Measurements from ENCODE around the gene QRFP.
"Not testable (repeated sequence)": the region's sequence is repeated elsewhere in the genome, so short reads cannot be mapped to it uniquely, and the experiment has no call there.

Gene QRFP

GRCh38 chr9:130918826-130919558 is 22.4 kb upstream of the QRFP start:
- no peak for DNase-seq

DNA sequence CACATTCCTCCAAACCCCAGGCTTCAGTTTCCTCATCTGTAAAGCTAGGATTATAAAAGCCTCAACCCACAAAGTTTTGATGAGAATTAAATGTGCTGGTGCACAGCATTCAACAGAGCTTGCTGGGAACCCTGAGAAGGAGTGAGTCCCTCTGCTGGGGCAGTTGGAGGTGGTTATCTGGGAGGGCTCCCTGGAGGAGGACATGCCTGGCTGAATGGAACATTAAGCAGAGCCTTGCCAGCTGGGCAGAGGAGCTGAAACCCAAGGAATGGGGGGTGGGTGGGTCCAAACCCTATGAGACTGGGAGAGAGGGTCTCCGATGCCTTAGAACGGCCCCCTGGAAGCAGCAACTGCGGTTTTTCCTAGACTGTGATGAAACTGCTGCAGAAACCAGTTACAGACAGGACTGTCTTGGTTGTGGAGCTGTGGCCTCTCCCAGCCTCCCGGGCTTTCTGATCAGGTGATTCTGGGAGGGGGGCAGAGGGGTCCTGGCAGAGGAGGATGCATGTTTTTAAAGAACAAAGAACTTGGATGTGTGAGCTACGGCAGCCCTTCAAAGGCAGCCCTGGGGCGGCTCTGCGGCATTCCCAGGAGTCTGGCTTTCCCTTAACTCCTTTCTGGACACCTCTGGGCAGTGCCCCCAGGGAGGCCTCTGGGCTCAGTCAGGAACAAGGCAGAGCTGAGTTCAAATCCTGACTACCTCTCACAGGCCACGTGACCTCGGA is 21.7 kb upstream of the QRFP start:
- DNase-seq: no peak

DNA sequence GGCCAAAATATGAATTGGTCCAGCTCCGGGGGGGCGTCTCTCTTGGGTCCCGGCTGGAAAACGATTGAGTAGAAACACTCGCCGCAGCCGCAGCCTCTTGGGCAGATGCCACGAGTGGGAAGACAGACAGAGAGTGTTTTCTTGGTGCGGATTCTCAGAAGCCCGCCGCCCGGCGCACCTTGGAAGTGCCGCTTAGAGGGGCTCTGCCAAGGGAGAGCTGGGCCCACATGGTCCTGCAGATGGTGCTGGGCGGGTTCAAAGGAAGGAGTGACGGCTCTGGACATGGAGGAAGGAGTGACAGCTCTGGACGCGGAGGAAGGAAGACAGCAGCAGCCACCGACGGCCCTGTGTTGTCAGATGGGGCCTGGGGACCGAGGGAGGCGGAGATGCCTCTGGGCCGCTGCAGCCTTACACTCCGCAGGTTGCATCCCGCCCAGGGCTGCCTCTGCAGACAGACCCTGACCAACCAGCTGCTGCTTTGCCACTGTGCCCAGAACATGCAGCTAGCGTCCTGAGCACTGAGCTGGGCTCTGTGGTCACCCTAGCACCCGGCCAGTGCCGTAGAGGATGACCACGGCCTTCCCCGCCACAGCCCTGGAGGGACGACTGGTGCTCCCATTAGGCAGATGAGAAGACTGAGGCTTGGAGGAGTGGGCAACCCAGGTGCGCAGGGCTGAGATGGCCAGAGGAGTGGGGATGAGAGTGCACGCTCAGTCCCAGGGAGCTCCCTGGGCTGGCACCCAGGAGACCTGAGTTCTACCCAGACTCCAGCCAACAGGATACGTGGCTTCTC is 20.8 kb upstream of the QRFP start:
- DNase-seq: no peak

- no peak for DNase-seq
These were observed 18.5 kb upstream of the QRFP start for GRCh38 chr9:130915096-130915447.

DNA sequence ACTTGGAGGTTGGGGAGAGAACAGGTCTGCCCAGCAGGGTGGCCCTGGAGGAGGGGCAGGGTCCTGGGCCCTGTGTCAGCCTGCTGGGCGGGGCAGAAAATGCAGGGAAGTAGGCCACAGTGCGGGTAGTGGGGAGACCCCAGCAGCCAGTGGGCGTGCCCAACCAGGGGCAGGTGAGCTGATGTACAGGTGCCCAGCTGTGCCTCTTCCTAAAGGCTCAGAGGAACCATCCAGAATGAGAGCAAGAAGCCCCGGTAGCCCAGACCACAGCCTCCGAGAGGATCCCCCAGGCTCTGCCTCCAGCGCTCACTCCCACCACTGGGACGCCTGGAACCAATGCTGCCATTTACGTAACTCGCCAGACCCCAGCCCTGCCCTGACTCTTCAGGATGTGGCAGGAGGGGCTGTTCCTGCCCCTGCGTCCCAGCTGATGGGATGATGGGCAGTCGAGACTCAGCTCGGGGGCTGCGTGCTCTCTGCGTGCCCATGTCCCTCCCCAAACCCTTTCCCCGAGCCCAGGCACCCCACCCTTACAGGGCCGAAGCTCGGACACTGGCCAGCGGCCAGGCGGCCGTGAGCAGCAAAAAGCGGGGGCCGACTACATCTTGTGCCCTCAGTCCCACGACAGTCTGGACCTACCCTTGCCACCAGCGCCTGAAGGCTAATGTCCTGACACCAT is 17.9 kb upstream of the QRFP start:
- no peak for DNase-seq

DNA sequence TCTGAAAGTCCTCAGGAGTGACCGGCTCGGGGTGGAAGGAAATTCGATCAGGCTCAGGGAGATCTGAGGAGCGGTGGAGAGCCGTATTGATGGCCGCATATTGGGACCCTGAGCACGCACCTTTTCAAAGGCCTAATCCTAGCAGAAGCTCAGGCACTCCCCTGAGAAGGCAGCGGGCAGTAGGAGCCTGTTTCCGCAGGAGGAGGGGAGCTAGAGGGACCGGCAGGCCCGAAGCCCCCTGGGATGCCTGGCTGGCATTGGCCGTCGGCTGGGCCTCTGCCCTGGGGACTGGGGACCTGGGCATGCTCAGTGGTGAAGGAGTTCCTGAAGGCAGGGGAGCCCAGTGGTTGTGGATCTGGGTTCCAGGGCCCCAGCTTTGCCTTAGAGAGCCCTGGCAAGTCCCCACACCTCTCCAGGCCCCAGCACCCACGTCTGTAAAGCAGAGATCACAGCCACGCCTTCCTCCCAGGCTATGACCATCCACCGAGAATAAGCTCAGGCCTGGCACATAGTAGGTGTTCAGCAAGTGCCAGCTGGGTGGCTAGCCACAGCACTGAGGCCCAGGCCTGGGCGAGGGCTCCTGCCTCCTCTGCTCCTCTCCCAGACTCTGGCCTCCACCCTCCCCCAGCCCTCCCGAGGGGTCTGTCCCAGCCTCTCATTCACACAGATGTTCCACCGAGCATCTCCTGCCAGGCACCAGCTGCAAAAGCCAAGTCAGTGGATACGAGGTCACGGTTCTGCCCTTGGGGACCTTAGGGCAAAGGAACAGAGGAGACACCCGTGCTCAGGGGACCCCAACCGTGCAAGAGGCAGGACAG is 17.2 kb upstream of the QRFP start:
- no peak for DNase-seq

DNA sequence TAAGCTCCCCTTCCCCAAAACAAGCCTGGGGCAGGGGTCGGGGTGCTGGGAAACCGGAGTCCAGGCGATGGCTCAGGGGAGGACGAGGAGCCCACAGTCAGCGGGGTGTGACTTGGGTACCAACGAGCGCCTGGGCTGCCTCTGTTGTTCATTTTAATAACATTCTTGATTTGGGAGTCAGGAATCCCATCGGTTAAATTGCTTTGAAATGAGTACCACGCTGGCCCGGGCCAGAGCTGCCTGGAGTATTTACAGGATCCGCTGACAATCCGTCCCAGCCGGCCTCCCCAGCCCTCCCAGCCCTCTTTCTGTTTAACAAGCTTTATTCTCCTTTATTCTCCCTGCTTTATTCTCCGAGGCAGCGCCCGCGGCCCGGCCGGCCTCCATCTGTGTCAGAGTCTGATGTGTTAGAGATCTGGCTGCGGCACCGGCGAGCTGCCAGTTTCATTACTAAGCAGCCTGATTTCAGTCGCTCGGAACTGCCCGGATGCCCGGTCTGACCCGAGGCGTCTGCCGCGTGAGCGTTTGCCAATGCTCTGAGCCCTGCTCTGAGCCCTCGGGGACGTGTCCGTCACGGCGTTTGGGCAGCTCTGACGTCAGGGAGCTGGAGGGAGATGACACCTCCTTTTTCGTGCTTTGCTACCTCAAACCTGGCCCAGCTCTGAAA is 16.5 kb upstream of the QRFP start:
- no peak for DNase-seq

- DNase-seq: no peak
These were observed 14.8 kb upstream of the QRFP start for GRCh38 chr9:130911254-130912049.

GRCh38 chr9:130910670-130911069 is 14.1 kb upstream of the QRFP start:
- not testable (repeated sequence) for DNase-seq

GRCh38 chr9:130910041-130910440 is 13.4 kb upstream of the QRFP start:
- not testable (repeated sequence) for DNase-seq

DNA sequence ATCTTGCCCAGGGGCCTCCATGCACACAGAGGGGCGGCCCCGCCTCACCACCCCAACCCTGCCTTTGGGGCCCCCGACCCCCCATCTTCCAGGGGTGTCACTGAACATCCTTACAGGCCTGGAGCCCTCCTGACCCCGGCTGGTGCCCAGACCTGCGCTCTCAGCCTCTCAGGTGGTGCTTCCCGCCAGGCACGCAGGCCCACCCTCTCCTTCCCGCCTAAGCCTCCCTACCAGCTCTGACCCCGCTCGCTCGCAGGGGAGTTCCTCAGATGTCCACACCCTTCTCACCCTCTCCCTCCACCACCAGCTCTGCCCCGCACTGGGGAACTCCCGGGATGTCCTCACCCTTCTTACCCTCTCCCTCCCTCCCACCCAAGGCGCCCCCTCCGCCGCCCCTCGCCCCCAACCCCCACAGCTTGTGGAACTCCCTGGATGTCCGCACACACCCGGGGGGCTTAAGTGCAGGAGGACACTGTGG is 12.3 kb upstream of the QRFP start:
- DNase-seq: no peak

DNA sequence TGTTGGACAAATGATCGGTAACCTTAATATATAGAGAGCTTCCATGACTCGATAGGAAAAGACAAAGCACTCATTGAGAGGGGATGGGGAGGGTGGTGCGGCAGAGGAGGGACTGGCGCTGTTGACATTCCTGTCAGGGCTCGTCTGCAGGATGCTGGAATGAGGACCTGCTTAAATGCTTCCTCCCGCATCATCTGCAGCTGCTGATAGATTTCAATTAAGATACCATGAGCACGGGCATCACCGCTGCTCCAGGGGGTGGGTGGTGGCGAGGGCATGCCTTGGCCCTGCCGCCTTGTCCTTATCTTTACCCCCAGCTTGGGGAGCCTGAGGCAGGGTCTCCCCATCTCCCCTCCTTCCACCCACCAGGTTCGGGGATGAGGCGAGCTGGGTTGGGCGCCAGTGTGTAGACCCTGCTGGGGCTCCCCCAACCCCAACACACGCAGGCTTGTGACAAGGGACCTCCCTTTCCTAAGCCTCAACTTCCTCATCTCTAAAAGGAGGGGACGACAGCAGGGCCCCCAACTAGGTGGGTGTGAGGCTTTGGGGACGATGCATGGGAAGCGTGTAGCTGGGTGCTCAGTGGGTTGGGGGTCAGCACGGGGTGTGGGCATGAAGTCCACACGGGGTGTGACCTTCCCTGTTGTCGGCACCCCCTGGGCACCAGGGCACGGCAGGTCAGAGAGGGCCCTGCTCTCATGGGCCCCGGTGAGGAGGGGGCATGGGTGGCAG is 11.7 kb upstream of the QRFP start:
- no peak for DNase-seq

- no peak for DNase-seq
These were observed 10.3 kb upstream of the QRFP start for GRCh38 chr9:130906735-130907416.

DNA sequence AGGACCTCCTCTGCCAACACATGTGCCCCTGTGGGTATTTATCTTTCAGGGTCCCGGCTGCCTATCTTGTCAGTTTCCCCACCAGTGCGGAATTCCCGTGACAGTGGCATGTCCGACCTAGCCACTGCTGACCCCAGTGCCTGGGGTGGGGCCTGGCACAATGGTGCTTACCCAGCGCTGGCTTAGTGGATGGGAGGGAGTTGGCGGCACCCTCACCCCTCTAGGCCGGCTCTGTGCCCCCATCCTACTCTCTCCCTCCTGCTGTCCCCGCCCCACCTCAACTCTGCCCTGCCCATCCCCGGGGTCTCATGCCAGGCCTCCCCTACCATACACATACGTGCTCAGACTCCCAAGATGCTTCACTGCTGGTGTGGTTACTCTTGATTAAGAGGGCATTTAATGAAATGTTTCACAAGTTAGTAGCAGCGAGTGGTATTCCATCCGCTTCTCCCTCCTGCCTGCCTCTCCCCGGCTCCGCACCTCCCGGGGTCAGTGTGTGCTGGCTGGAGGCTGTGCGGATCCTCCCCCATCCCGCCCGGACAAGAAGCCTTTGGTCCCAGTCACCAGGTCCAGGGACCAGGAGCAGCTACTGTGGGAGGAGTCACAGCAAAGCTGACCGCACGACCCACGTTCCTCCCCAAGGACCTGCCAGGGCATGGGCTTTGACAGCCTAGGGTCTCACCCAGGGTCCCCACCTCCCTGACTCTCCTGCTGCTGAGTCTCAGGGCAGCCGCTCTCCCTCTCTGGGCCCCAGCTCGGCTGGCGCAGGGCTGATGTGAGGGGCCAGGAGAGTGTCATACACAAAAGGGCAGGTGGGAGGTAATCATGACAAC is 9.5 kb upstream of the QRFP start:
- no peak for DNase-seq

DNA sequence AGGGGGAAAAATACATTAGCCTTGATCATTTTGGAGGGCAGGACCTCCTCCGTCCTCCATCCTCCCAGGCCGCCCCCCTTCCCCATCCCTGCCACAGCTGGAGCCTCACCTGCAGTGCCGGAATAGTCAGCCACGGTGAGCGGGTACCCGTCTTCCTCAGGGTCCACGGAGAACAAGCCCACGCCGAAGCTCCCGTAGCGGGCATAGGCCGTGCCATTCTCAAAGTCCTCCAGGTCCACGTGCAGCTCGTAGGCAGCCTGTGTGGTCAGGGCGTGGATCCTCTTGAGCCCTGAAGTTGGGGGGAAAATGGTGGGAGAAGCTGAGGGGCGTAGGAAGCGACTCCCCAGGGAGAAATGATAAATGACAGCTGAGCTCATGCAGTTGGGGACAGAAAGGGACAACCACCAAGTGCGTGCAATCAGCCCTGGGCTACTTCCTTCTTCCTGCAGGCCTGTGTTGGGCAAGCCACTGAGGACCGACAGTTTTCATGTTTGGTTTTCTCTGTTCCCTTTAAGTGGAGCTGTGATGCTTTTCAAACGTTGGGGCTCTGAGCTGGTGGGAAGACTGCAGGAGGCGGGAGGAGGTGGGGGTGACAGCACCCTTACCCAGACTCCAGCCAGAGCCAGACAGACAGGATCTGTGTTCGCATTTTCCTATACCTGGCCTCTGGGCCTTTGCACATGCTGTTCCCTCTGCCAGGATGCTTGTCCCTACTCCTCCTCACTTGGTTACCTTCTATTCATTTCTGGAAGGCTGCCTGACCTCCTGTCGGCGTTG is 8.7 kb upstream of the QRFP start:
- no peak for DNase-seq

DNA sequence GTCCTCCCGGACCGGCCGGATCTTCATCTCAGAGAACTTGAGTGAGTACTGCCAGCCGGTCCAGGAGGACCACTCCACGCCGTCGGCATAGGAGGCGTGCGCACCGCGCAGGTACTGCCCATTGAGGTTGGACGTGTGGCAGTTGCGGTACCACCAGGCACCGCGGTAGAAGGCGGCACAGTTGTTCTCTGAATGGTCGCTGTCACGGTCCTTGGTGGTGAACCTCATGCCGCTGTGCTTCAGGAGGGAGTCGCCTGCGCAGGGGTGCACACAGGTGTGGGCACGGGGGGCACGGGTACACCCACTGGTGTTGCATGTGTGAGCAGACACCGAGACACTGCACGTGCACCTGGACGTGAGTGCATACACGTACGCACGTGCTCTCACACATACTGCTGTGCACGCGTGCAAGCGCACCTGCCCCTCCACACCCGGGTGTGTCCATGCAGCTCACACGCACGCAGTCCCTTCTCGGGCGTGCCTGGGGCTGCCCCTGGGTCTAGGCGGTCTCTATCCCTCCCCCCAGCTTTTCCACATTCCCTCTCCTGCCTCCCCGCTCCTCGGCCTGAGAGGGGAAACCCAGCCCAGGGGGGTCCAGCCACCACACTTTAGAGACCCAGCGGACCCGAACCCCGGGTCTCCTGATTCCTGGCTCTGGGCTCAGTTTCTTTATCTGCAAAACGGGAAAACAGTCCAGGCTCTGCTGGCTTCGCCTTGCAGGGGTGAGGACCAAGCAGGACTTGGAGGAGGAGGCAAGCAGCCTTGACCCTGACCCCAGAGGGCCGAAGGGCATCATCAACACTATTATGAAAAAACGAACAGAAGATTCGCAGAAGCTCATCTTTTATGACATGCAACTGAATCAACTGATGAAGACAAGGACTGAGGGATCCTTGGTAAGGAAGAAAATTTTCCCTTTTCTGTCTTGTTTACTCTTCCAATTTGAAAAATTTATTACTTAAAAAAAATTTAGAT is 7.7 kb upstream of the QRFP start:
- no peak for DNase-seq
